ENCODE measurements around the gene SCN10A.

Gene SCN10A

DNA sequence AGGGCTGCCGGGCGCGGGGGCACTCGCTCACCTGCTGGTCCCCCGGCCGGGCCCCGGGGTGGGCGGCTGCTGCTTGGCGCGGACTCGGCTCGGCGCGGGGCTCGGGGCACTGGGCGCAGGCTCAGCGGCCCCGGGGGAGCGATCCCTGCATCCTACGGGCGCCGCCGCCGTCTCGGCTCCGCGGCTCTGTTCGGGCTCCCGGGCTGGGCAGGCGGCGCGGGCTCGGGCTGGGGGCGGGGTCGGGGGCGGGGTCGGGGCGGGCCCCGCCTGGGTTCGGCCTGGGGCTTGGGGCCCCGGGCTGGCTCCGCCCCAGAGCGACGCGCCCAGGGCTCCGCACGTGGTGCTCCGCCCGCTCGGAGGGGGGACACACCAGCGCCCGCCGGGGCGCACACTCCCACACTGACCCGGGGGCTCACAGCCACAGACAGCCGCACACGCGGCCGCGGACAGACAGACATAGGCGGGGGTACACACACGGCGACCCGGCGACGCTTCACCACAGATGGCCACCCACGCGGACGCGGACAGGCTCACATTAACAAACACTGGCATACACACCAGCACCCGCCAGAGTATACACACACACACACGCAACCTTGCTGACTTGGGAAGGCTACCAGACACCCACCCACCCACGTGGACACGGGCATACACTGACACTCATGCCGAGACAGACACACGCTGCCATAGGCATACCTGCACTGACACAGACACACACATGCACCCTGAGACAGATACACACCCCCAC is 166.3 kb downstream of the SCN10A start, which contains the start of gene SCN5A:
SCN5A (minus strand) TSS at position 188 of the 748 bp plus-strand sequence. CDS start 16,380 bp downstream, outside the sequence.
- peak; percentile 61 for DNase-seq
- Histone ChIP-seq H3K27me3 (no peaks in the 10 kb centered on the region), H3K4me3 (ENCODE audit: low read depth, low read length) (peak within 1 kb of the TSS; percentile 54), H3K9me3 (no peaks in the 10 kb centered on the region), H3K36me3 (no peaks in the 10 kb centered on the region), H3K4me1 (no peaks in the 10 kb centered on the region)
- TF ChIP-seq, protein P1, sequence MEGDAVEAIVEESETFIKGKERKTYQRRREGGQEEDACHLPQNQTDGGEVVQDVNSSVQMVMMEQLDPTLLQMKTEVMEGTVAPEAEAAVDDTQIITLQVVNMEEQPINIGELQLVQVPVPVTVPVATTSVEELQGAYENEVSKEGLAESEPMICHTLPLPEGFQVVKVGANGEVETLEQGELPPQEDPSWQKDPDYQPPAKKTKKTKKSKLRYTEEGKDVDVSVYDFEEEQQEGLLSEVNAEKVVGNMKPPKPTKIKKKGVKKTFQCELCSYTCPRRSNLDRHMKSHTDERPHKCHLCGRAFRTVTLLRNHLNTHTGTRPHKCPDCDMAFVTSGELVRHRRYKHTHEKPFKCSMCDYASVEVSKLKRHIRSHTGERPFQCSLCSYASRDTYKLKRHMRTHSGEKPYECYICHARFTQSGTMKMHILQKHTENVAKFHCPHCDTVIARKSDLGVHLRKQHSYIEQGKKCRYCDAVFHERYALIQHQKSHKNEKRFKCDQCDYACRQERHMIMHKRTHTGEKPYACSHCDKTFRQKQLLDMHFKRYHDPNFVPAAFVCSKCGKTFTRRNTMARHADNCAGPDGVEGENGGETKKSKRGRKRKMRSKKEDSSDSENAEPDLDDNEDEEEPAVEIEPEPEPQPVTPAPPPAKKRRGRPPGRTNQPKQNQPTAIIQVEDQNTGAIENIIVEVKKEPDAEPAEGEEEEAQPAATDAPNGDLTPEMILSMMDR (IDR thresholded peaks at IDR 0.05; ENCODE audit: low read depth, low read length): no peak

DNA sequence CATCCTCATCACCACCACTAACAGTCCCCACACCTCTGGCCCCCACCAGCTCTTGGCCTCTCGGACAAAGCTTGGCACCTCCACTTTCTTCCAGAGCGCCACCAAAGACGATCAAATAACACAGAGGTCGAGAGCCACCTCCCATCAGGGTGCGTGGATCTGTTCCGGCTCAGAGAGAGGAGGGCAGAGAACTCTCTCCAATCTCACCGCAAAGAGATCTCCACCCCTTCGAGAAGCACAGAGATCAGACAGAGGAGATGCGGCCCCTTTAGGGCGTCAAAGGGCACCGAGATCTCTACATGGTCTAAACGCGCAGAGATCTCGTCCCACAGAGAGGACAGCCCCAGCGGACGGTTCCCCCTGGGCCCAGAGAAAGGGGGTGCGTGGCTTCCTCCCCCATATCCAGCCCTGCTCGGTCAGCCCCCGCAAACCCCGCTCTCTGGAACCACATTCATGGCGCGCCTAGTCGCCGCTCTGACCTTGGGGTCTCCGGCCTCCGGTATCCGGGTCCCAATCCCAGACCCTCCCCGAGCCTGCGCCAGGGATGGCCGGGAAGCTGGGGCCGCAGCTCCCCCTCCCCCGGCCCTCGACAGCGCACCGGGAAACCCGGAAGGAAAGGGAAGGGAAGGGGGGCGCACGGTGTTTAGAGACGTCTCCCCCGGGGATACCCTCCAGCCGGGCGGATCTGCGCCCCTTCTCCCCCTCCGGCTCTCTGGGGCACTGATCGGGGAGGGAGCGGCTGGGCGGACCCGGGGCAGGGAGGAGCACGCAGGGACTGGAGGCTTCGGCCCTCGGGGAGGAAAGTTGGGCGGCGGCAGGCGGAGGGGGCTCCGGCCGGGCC is 167.1 kb downstream of the SCN10A start:
- Histone ChIP-seq H3K36me3 (no peaks in the 10 kb centered on the region), H3K4me3 (ENCODE audit: low read depth, low read length) (peak overlapping the region; percentile 54), H3K9me3 (no peaks in the 10 kb centered on the region), H3K27me3 (no peaks in the 10 kb centered on the region), H3K4me1 (no peaks in the 10 kb centered on the region)
- TF ChIP-seq, protein P1 (IDR thresholded peaks at IDR 0.05; ENCODE audit: low read depth, low read length): no peak
- no peak for DNase-seq

GRCh38 chr3:38648024-38648658 is 167.9 kb downstream of the SCN10A start:
- no peaks in the 10 kb centered on the region for H3K36me3 ChIP-seq
- H3K27me3 ChIP-seq: no peaks in the 10 kb centered on the region
- DNase-seq: no peak
- no peaks in the 10 kb centered on the region for H3K9me3 ChIP-seq
- no peak overlapping the region for H3K4me3 ChIP-seq (ENCODE audit: low read depth, low read length)
- H3K4me1 ChIP-seq: no peaks in the 10 kb centered on the region
- TF ChIP-seq, protein P1 (IDR thresholded peaks at IDR 0.05; ENCODE audit: low read depth, low read length): no peak

GRCh38 chr3:38647217-38647970 is 168.6 kb downstream of the SCN10A start:
- TF ChIP-seq, protein P1 (IDR thresholded peaks at IDR 0.05; ENCODE audit: low read depth, low read length): no peak
- H3K4me3 ChIP-seq (ENCODE audit: low read depth, low read length): no peak overlapping the region
- no peaks in the 10 kb centered on the region for H3K9me3 ChIP-seq
- H3K4me1 ChIP-seq: no peaks in the 10 kb centered on the region
- no peaks in the 10 kb centered on the region for H3K27me3 ChIP-seq
- H3K36me3 ChIP-seq: no peaks in the 10 kb centered on the region
- DNase-seq: no peak
